ENCODE results near the gene MEX3B. TPM values are rescaled to one million over a fixed set of nuclear protein-coding genes. Genes with fewer than 3 reads are reported as not detected.

MEX3B gene
- total and polyA plus RNA-seq, 9 of the 15 experiments (the other 6 are each of a cell fraction or from before 2014, with no cell fraction given), result 0.94 to 12.8 (median 3.6) TPM

- intact Hi-C loops (cut with micrococcal nuclease) (no loop called here), in situ Hi-C loops (cut with MboI) (no loop called here)
- no peak for FAIRE-seq
- no peak for DNase-seq (ENCODE audit: extremely low read depth in 1 of 4, low spot score in 3 of 4)
- H3K4me1 ChIP-seq (replicated peaks in 1 of 2; ENCODE audit: control insufficient read depth in 2 of 2, insufficient read depth in 2 of 2, low read length in 2 of 2), result peaks cover 16 to 44% of the 10 kb centered on the region in 2 experiments
- H2AFZ ChIP-seq (ENCODE audit: low read depth, low read length), result no peak overlapping the region
- H3K9me1 ChIP-seq (ENCODE audit: control insufficient read depth, insufficient read depth, low read length), result no peaks in the 10 kb centered on the region
- TF ChIP-seq FIP1L1 (IDR thresholded peaks at IDR 0.05; ENCODE audit: low read depth, low read length, poor library complexity, severe bottlenecking) (peak; percentile 20), STAT5B (CRISPR knock-in tag; IDR thresholded peaks at IDR 0.05) (no peak)
- H4K20me1 ChIP-seq (replicated peaks; ENCODE audit: control insufficient read depth, insufficient read depth, low read length), result no peaks in the 10 kb centered on the region
- H3K36me3 ChIP-seq (ENCODE audit: control insufficient read depth, insufficient read depth, low read length), result peaks cover 19% of the 10 kb centered on the region; the same call in 2 of the 3 replicates
- POLR2A ChIA-PET, result no interaction called here
- H3K79me2 ChIP-seq (ENCODE audit: control insufficient read depth, insufficient read depth, low read length), result peaks cover 33% of the 10 kb centered on the region
- peak overlapping the region; percentile 93 for H3K4me3 ChIP-seq
- ATAC-seq, result no peak
- H3K4me2 ChIP-seq (ENCODE audit: insufficient read depth, low read length), result peak overlapping the region; percentile 88
- CTCF ChIA-PET (ENCODE audit: low intra/inter-chr PET ratio), result no interaction called here
- H3K27ac ChIP-seq (ENCODE audit: extremely low read depth, low read depth, low read length), result no peak overlapping the region
- H3K27me3 ChIP-seq (ENCODE audit: control insufficient read depth in 2 of 2, insufficient read depth in 2 of 2, low read length in 2 of 2), result no peaks in the 10 kb centered on the region
- WGBS (ENCODE audit: insufficient coverage, low coverage, missing lambda C conversion rate), result 96% methylated on average over 16 of the region's 51 CpGs
- H3K9me3 ChIP-seq (replicated peaks; ENCODE audit: control insufficient read depth, insufficient read depth, low read depth, low read length), result 0 out of 2 replicates have a peak, but pooled peaks cover 5% of the 10 kb centered on the region
- TSS peak; percentile 36 for BruUV-seq (replicated peaks)
- no peak overlapping the region; a peak in 1 of 4 replicates for H3K9ac ChIP-seq (ENCODE audit: insufficient read depth in 1 of 2, low read depth in 2 of 2, low read length in 2 of 2)
Observed at GRCh38 chr15:82043796-82044372, 1.9 kb downstream of the MEX3B start.

GRCh38 chr15:82043130-82043673 is 2.6 kb downstream of the MEX3B start:
- ChIA-PET POLR2A (no interaction called here), CTCF (ENCODE audit: low intra/inter-chr PET ratio) (no interaction called here)
- H3K27me3 ChIP-seq (ENCODE audit: control insufficient read depth in 2 of 2, insufficient read depth in 2 of 2, low read length in 2 of 2), result no peaks in the 10 kb centered on the region
- H3K27ac ChIP-seq (ENCODE audit: extremely low read depth, low read depth, low read length), result no peak overlapping the region
- no peak overlapping the region for H2AFZ ChIP-seq (ENCODE audit: low read depth, low read length)
- peaks cover 16 to 49% of the 10 kb centered on the region in 2 experiments for H3K4me1 ChIP-seq (replicated peaks in 1 of 2; ENCODE audit: control insufficient read depth in 2 of 2, insufficient read depth in 2 of 2, low read length in 2 of 2)
- DNase-seq (ENCODE audit: extremely low read depth in 1 of 4, low spot score in 3 of 4) (no peak), ATAC-seq (no peak), FAIRE-seq (no peak)
- H3K79me2 ChIP-seq (ENCODE audit: control insufficient read depth, insufficient read depth, low read length), result peaks cover 33% of the 10 kb centered on the region
- H3K4me3 ChIP-seq, result no peak overlapping the region
- 0 out of 2 replicates have a peak, but pooled peaks cover 5% of the 10 kb centered on the region for H3K9me3 ChIP-seq (replicated peaks; ENCODE audit: control insufficient read depth, insufficient read depth, low read depth, low read length)
- H3K36me3 ChIP-seq (ENCODE audit: control insufficient read depth, insufficient read depth, low read length), result peaks cover 19% of the 10 kb centered on the region; the same call in 2 of the 3 replicates
- WGBS (ENCODE audit: insufficient coverage, low coverage, missing lambda C conversion rate), result 93% methylated on average over 20 of the region's 47 CpGs
- H3K9ac ChIP-seq (ENCODE audit: insufficient read depth in 1 of 2, low read depth in 2 of 2, low read length in 2 of 2), result no peak overlapping the region
- intact Hi-C loops (cut with micrococcal nuclease), result no loop called here
- no peak overlapping the region for H3K4me2 ChIP-seq (ENCODE audit: insufficient read depth, low read length)
- peak; percentile 65; the same call in 1 of the 2 replicates for TF ChIP-seq HNRNPL (IDR thresholded peaks at IDR 0.05; ENCODE audit: low read depth, low read length)
- TF ChIP-seq ZNF436 (CRISPR knock-in tag; IDR thresholded peaks at IDR 0.05), result no peak
- peak; percentile 56 for TF ChIP-seq POLR2G (IDR thresholded peaks at IDR 0.05; ENCODE audit: low read depth, low read length)
- TF ChIP-seq HDAC3 (IDR thresholded peaks at IDR 0.05; ENCODE audit: borderline replicate concordance, partially characterized antibody), result no peak
- TF ChIP-seq CCNT2 (IDR thresholded peaks at IDR 0.05; ENCODE audit: borderline replicate concordance, extremely low read depth, insufficient read length, low read depth, low read length), result peak; percentile 16
- no peak for TF ChIP-seq BCL6 (CRISPR knock-in tag; IDR thresholded peaks at IDR 0.05)
- TF ChIP-seq RBFOX2 (IDR thresholded peaks at IDR 0.05; ENCODE audit: low read depth, low read length), result peak; percentile 54; the same call in 1 of the 2 replicates
- BruUV-seq (replicated peaks), result no TSS peak
- H4K20me1 ChIP-seq (replicated peaks; ENCODE audit: control insufficient read depth, insufficient read depth, low read length), result no peaks in the 10 kb centered on the region
- in situ Hi-C loops (cut with MboI), result no loop called here
- H3K9me1 ChIP-seq (ENCODE audit: control insufficient read depth, insufficient read depth, low read length), result no peaks in the 10 kb centered on the region
